Measurements from ENCODE around the gene GSAP. TPM values are rescaled to one million over a fixed set of nuclear protein-coding genes. Genes with fewer than 3 reads are reported as not detected.

The GSAP gene
- polyA plus RNA-seq, 1 of the 3 experiments (the other 2 are of a cell fraction), result 5.9 TPM

GRCh38 chr7:77328669-77329068 lies 87.5 kb downstream of the GSAP start:
- Histone ChIP-seq H3K4me1 (ENCODE audit: control insufficient read depth in 1 of 2, insufficient read depth in 2 of 2, low read depth in 1 of 2, low read length in 1 of 2) (peaks cover 28 to 47% of the 10 kb centered on the region in 2 experiments), H2AFZ (ENCODE audit: low read depth) (peak overlapping the region; percentile 77), H3K4me3 (ENCODE audit: low read depth in 2 of 2, low read length in 1 of 2) (no peak overlapping the region), H3K79me2 (ENCODE audit: insufficient read depth) (no peaks in the 10 kb centered on the region), H3K36me3 (replicated peaks in 1 of 2; ENCODE audit: control insufficient read depth in 1 of 2, insufficient read depth in 2 of 2, low read length in 1 of 2) (no peaks in the 10 kb centered on the region), H3K27me3 (ENCODE audit: insufficient read depth) (no peaks in the 10 kb centered on the region), H3K4me2 (peak overlapping the region; percentile 39; the same call in 1 of the 2 replicates), H4K20me1 (ENCODE audit: insufficient read depth) (no peaks in the 10 kb centered on the region), H3K9me3 (no peaks in the 10 kb centered on the region), H3K9me2 (no peaks in the 10 kb centered on the region), H3K27ac (ENCODE audit: low read depth in 2 of 2, low read length in 1 of 2) (peak overlapping the region; percentile 30 to 53; a peak in 2 of 4 replicates), H3F3A (replicated peaks; ENCODE audit: insufficient read depth) (no peaks in the 10 kb centered on the region), H3K9ac (0 out of 2 replicates have a peak overlapping the region, but pooled peaks have one; percentile 9)
- POLR2A ChIA-PET, result no interaction called here
- WGBS (ENCODE audit: low lambda C conversion rate), result 32% methylated on average over 1 of the region's 1 CpG
- CTCF ChIA-PET, result interaction anchor here (0.8 to 1.2 kb wide), 3 partner anchors 13 to 206 kb away, joined by 3 to 5 read pairs (median 5); partner anchors contain the start of gene CCDC146
- DNase-seq, result no peak
- TF ChIP-seq EZH2phosphoT487 (IDR thresholded peaks at IDR 0.05; ENCODE audit: borderline replicate concordance, low read depth) (no peak), FOSL2 (IDR thresholded peaks at IDR 0.05; ENCODE audit: borderline replicate concordance, low read depth) (peak; percentile 71), TAF1 (IDR thresholded peaks at IDR 0.05; ENCODE audit: borderline replicate concordance, low read depth, low read length) (no peak), MXI1 (IDR thresholded peaks at IDR 0.05; ENCODE audit: low read depth, low read length) (no peak), MAX (IDR thresholded peaks at IDR 0.05; ENCODE audit: low read depth) (no peak), EP300 (IDR thresholded peaks at IDR 0.05; ENCODE audit: borderline replicate concordance in 1 of 2, low read depth in 1 of 2, low read length in 1 of 2) (no peak), GABPA (IDR thresholded peaks at IDR 0.05; ENCODE audit: low read depth) (no peak), JUND (IDR thresholded peaks at IDR 0.05) (peak; percentile 58; the same call in 1 of the 2 replicates), ZBTB33 (IDR thresholded peaks at IDR 0.05; ENCODE audit: borderline replicate concordance, low read depth) (no peak), NFIC (IDR thresholded peaks at IDR 0.05; ENCODE audit: borderline replicate concordance) (no peak), POLR2AphosphoS5 (IDR thresholded peaks at IDR 0.05; ENCODE audit: low read depth, low read length) (no peak)
- TF ChIP-seq, protein P1, sequence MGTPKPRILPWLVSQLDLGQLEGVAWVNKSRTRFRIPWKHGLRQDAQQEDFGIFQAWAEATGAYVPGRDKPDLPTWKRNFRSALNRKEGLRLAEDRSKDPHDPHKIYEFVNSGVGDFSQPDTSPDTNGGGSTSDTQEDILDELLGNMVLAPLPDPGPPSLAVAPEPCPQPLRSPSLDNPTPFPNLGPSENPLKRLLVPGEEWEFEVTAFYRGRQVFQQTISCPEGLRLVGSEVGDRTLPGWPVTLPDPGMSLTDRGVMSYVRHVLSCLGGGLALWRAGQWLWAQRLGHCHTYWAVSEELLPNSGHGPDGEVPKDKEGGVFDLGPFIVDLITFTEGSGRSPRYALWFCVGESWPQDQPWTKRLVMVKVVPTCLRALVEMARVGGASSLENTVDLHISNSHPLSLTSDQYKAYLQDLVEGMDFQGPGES (IDR thresholded peaks at IDR 0.05; ENCODE audit: low read depth, low read length), result no peak
- TF ChIP-seq, protein P2, sequence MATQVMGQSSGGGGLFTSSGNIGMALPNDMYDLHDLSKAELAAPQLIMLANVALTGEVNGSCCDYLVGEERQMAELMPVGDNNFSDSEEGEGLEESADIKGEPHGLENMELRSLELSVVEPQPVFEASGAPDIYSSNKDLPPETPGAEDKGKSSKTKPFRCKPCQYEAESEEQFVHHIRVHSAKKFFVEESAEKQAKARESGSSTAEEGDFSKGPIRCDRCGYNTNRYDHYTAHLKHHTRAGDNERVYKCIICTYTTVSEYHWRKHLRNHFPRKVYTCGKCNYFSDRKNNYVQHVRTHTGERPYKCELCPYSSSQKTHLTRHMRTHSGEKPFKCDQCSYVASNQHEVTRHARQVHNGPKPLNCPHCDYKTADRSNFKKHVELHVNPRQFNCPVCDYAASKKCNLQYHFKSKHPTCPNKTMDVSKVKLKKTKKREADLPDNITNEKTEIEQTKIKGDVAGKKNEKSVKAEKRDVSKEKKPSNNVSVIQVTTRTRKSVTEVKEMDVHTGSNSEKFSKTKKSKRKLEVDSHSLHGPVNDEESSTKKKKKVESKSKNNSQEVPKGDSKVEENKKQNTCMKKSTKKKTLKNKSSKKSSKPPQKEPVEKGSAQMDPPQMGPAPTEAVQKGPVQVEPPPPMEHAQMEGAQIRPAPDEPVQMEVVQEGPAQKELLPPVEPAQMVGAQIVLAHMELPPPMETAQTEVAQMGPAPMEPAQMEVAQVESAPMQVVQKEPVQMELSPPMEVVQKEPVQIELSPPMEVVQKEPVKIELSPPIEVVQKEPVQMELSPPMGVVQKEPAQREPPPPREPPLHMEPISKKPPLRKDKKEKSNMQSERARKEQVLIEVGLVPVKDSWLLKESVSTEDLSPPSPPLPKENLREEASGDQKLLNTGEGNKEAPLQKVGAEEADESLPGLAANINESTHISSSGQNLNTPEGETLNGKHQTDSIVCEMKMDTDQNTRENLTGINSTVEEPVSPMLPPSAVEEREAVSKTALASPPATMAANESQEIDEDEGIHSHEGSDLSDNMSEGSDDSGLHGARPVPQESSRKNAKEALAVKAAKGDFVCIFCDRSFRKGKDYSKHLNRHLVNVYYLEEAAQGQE (IDR thresholded peaks at IDR 0.05; ENCODE audit: low read depth, low read length), result no peak
